ENCODE data around the gene ATIC.

DNA sequence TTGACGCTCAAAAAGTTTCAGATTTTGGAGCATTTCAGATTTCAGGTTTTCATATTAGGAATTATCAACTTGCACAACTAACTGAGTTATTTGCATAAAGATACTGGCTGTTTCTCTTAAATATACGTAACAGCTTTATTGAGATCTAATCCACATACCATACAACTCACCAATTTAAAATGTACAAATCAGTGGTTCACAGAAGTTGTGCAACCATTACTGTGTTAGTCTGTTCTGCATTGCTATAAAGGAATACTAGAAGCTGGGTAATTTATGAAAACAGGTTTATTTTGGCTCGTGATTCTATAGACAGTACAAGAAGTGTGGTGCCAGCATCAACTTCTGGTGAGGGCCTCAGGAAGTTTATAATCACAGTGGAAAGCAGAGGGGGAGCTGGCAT is 8.2 kb downstream of the ATIC start:
- no peak for TF ChIP-seq CTCF (IDR thresholded peaks at IDR 0.05)
- TF ChIP-seq POLR2A (IDR thresholded peaks at IDR 0.05), result no peak

Measured in Peyer's patch (tissue), 4 donors.